NCI-H2196 treated with DMSO at 0.1 percent for 48 hours (cell line): Measurements from ENCODE around the gene OR7G1.

Experiments used
- DNase-seq: peaks from one replicate; lab custom pipeline; 2025; ENCODE audit not compliant: unreplicated experiment; lab: John Stamatoyannopoulos, UW

OR7G1 gene

GRCh38 chr19:9115307-9115813, at the start of gene OR7G1:
TSS of gene OR7G1 (minus strand) at chr19:9115763. CDS start at chr19:9115763, 0 bp downstream.
- no peak for DNase-seq

GRCh38 chr19:9165261-9165660, 49.7 kb upstream of the OR7G1 start:
- no peak for DNase-seq

GRCh38 chr19:9161427-9161826, 45.9 kb upstream of the OR7G1 start:
- DNase-seq = no peak

- no peak for DNase-seq
Observed at GRCh38 chr19:9159891-9160290, 44.3 kb upstream of the OR7G1 start.

GRCh38 chr19:9156304-9156703, 40.7 kb upstream of the OR7G1 start:
- no peak for DNase-seq

GRCh38 chr19:9155591-9155990, 40.0 kb upstream of the OR7G1 start:
- no peak for DNase-seq

GRCh38 chr19:9151367-9151766, 35.8 kb upstream of the OR7G1 start:
- DNase-seq = no peak

GRCh38 chr19:9150650-9151049, 35.1 kb upstream of the OR7G1 start:
- DNase-seq = no peak

GRCh38 chr19:9149997-9150396, 34.4 kb upstream of the OR7G1 start:
- DNase-seq = no peak

- no peak for DNase-seq
Observed at GRCh38 chr19:9148697-9149096, 33.1 kb upstream of the OR7G1 start.

- DNase-seq = no peak
Observed at GRCh38 chr19:9146882-9147281, 31.3 kb upstream of the OR7G1 start.

- no peak for DNase-seq
Observed at GRCh38 chr19:9144920-9145319, 29.4 kb upstream of the OR7G1 start.

- peak; percentile 86 for DNase-seq
Observed at GRCh38 chr19:9140159-9140874, 24.8 kb upstream of the OR7G1 start, which contains the start of gene ZNF317. TSS of gene ZNF317 (plus strand) at chr19:9140397. CDS start at chr19:9156017, 15,620 bp downstream.

- DNase-seq = no peak
Observed at GRCh38 chr19:9139609-9140158, 24.1 kb upstream of the OR7G1 start.

- DNase-seq = no peak
Observed at GRCh38 chr19:9132422-9132821, 16.9 kb upstream of the OR7G1 start.

- DNase-seq = no peak
Observed at GRCh38 chr19:9130965-9131364, 15.4 kb upstream of the OR7G1 start.

GRCh38 chr19:9128171-9128570, 12.6 kb upstream of the OR7G1 start:
- DNase-seq = no peak

- no peak for DNase-seq
Observed at GRCh38 chr19:9126900-9127405, 11.4 kb upstream of the OR7G1 start, which contains the start of gene OR7G3. TSS of gene OR7G3 (minus strand) at chr19:9126950. CDS start at chr19:9126950, 0 bp downstream.

GRCh38 chr19:9116547-9116946, 984 bp upstream of the OR7G1 start:
- no peak for DNase-seq

GRCh38 chr19:9109959-9110358, 5.6 kb downstream of the OR7G1 start:
- no peak for DNase-seq

- no peak for DNase-seq
Observed at GRCh38 chr19:9107375-9107774, 8.2 kb downstream of the OR7G1 start, which contains the start of gene OR7G2. TSS of gene OR7G2 (minus strand) at chr19:9107475. CDS start at chr19:9103243, 4,232 bp downstream.

- DNase-seq = no peak
Observed at GRCh38 chr19:9086761-9087160, 28.8 kb downstream of the OR7G1 start, which contains the start of gene OR1M1. TSS of gene OR1M1 (plus strand) at chr19:9087061. CDS start at chr19:9093245, 6,184 bp downstream.
